Activated CD8-positive, alpha-beta T cell treated with anti-CD3 and anti-CD28 coated beads for 36 hours (primary cell): ENCODE results near the gene IRF2BP2. TPM values are rescaled to one million over a fixed set of nuclear protein-coding genes. Genes with fewer than 3 reads are reported as not detected.

Experiments used
- ATAC-seq: fragments of 200-7000 bp; cut with Tn5 transposase; one replicate; pipeline ENCODE4 v1.10.0; 2021; ENCODE audit warnings: mild to moderate bottlenecking, moderate library complexity
- CTCF ChIA-PET: fragments of 350-600 bp; sonication (Branson Sonifier 250); formaldehyde crosslinking; loops from one replicate; lab custom pipeline; 2021; ENCODE audit warnings: antibody characterized with exemption; lab: Charles Lee
- POLR2A ChIA-PET: fragments of 350-600 bp; sonication (Branson Sonifier 250); formaldehyde crosslinking; loops from one replicate; lab custom pipeline; 2021; ENCODE audit warnings: antibody characterized with exemption; lab: Charles Lee
- DNase-seq: peaks from one replicate; pipeline ENCODE4 v3.0.0-alpha.2; 2020
- H3K27ac Mint-ChIP-seq: one replicate; pipeline ENCODE4 v1.8.0; 2021; ENCODE audit warnings: mild to moderate bottlenecking, mixed read lengths
- H3K27me3 Mint-ChIP-seq: one replicate; pipeline ENCODE4 v1.8.0; 2021; ENCODE audit warnings: mixed read lengths
- H3K36me3 Mint-ChIP-seq: one replicate; pipeline ENCODE4 v1.8.0; 2021; ENCODE audit warnings: low read depth, mixed read lengths
- H3K4me1 Mint-ChIP-seq: one replicate; pipeline ENCODE4 v1.8.0; 2021; ENCODE audit warnings: low read depth, mixed read lengths
- H3K4me3 Mint-ChIP-seq: one replicate; pipeline ENCODE4 v1.8.0; 2021; ENCODE audit warnings: mild to moderate bottlenecking, moderate library complexity, mixed read lengths
- H3K9me3 Mint-ChIP-seq: one replicate; pipeline ENCODE4 v1.8.0; 2021; ENCODE audit warnings: mixed read lengths
- intact Hi-C: fragments of 100-400 bp; cut with micrococcal nuclease; formaldehyde crosslinking; loops from one replicate; pipeline ENCODE4 v1.10.0; 2022
- total RNA-seq, 2 experiments: library from RNA; stranded (reverse); gene quantifications; one replicate each; pipeline ENCODE4 v1.2.3, GENCODE V29; 2021
- TF ChIP-seq, protein P1 (sequence below): fragments of 200-600 bp; IDR thresholded peaks from one replicate; pipeline ENCODE4 v1.8.0; 2022; ENCODE audit warnings: antibody characterized with exemption, mild to moderate bottlenecking

Gene IRF2BP2
- total RNA-seq, 2 experiments from 2014 or later: 148 to 155 TPM

DNA sequence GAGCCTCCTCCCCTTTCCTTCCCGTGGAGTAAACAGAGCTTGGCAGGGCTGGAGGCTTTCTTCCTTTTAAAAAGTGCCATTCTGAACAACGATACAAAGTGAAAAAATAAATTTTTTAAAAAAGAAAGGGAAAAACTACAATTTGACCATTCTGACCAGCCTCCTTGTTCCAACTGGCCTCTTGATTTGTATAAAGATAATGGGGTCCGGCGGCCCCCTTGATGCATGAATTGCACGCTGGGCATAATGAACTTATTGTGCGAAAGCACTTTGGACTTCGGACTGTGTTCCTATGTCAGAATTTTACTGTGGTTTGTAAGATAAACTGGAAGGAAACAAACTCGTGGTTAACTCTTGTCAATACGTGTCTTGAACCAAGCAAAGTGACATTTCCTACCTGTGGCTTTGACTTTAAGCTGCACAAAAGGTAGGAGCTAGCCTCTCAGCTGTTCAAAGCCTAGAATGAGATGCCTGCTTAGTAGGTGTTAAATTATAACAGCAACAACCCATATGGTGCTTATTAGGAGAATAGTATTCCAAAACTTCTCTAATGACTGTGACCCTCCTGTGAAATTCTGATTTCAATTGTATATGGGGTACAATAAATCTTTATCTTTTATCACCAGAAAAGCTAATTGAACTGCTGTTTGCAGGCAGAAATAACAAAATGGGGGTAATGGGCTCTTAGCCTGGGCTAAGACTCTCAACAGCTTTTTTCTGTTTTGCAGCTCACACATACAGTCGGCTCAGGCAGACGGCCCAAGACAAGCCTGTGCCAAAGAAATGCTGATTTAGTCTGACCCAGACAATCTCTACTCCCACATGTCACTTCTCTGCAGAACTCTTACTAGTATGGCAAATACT is 9.3 kb downstream of the IRF2BP2 start:
- peaks cover 55% of the 10 kb centered on the region for H3K4me1 Mint-ChIP-seq
- ChIA-PET CTCF (interaction anchor here (0.6 to 3.3 kb wide), 7 partner anchors 12 to 493 kb away, joined by 3 to 18 read pairs (median 5); no protein-coding TSS in a partner anchor), POLR2A (interaction anchor here (0.6 to 5.3 kb wide), 11 partner anchors 10 to 362 kb away, joined by 3 to 67 read pairs (median 3); partner anchors contain the start of gene IRF2BP2)
- no peaks in the 10 kb centered on the region for H3K9me3 Mint-ChIP-seq
- ATAC-seq (peak; percentile 17), DNase-seq (peak; percentile 24)
- TF ChIP-seq, protein P1, sequence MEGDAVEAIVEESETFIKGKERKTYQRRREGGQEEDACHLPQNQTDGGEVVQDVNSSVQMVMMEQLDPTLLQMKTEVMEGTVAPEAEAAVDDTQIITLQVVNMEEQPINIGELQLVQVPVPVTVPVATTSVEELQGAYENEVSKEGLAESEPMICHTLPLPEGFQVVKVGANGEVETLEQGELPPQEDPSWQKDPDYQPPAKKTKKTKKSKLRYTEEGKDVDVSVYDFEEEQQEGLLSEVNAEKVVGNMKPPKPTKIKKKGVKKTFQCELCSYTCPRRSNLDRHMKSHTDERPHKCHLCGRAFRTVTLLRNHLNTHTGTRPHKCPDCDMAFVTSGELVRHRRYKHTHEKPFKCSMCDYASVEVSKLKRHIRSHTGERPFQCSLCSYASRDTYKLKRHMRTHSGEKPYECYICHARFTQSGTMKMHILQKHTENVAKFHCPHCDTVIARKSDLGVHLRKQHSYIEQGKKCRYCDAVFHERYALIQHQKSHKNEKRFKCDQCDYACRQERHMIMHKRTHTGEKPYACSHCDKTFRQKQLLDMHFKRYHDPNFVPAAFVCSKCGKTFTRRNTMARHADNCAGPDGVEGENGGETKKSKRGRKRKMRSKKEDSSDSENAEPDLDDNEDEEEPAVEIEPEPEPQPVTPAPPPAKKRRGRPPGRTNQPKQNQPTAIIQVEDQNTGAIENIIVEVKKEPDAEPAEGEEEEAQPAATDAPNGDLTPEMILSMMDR: no peak
- no peaks in the 10 kb centered on the region for H3K27me3 Mint-ChIP-seq
- intact Hi-C loops: no loop called here
- peak overlapping the region; percentile 98 for H3K27ac Mint-ChIP-seq
- peaks cover 36% of the 10 kb centered on the region for H3K36me3 Mint-ChIP-seq
- H3K4me3 Mint-ChIP-seq: peak overlapping the region; percentile 87

DNA sequence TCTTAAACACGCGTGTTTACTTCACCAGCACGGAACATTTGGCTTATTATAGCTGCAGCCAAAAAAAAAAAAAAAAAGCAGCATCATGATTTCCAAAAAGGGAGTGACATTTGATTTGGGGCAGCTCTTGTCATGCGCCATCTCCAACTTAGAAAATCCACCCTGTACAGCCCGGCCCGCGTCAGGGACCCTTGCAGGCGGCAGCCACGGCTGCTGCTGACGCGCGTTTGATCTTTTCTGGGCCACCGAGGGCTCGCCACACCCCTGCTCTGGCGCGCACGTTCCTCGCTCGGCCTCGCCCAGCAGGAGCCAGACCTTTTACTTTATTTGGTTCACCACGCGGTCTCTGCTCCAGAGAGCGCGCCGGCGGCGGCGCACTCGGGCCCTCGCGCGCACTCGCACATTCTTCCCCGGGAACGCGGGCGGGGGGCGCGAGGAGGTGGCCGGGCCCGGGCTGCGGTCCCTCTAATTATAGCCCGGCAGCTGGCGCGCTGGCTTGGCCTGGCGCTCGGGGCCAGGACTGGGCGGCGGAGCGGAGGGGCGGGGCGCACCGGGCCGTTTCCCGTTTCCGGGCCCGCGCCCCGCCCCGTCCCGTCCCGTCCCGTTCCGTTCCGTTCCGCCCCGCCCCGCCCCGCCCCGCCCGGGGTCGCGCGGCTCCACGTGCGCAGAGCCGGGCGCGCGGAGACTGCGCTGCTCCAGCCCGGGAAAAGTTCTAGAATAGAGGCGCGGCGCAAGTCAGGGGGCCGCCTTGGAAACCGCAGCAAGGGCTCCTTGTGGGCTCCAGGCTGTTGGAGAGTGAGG is 10.2 kb downstream of the IRF2BP2 start:
- Mint-ChIP-seq H3K4me1 (peaks cover 53% of the 10 kb centered on the region), H3K9me3 (no peaks in the 10 kb centered on the region), H3K36me3 (peaks cover 29% of the 10 kb centered on the region), H3K27ac (peak overlapping the region; percentile 98), H3K27me3 (no peaks in the 10 kb centered on the region), H3K4me3 (peak overlapping the region; percentile 87)
- ATAC-seq (peak; percentile 77), DNase-seq (peak; percentile 86)
- TF ChIP-seq, protein P1: no peak
- intact Hi-C loops: loop anchor here (2.0 kb wide), 1 partner anchor 99 kb away; no protein-coding TSS in a partner anchor
- ChIA-PET CTCF (interaction anchor here (0.6 to 3.3 kb wide), 9 partner anchors 13 to 484 kb away, joined by 3 to 18 read pairs (median 5); no protein-coding TSS in a partner anchor), POLR2A (interaction anchor here (0.6 to 5.3 kb wide), 12 partner anchors 9 to 124 kb away, joined by 3 to 67 read pairs (median 3); partner anchors contain the start of gene IRF2BP2)

DNA sequence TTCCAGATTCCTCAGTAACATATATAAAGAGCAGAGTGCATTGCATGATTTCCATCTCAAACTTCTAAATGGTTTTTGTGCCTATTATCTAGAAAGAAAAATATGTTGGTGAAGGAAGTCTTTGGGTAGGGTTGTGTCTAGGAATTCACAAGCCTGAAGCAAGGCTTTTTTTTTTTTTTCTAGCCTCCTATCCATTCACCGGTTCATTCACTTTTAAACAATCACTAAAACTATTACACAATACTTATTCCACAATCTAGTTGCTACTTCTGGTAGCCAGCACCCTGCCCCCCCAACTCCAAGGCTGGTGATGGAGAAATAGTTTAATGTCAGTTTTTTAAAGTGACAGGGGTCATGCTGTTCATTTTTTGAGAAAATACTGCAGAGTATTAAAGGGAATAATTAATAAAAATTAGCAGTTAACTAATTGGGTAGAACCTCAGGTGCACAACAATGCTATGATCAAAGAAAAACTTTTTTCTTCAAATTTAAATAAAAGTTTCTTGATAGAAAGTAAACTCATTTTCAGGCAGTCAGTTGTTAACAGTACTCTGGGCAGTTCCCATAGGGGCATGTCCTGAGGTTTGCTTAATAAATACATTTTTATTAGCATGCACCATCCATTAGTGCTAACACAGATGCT is 10.9 kb downstream of the IRF2BP2 start:
- DNase-seq (no peak), ATAC-seq (no peak)
- Mint-ChIP-seq H3K9me3 (no peaks in the 10 kb centered on the region), H3K27me3 (no peaks in the 10 kb centered on the region), H3K4me3 (peak overlapping the region; percentile 87), H3K27ac (peak overlapping the region; percentile 95), H3K4me1 (peaks cover 59% of the 10 kb centered on the region), H3K36me3 (peaks cover 21% of the 10 kb centered on the region)
- TF ChIP-seq, protein P1: no peak
- POLR2A ChIA-PET: interaction anchor here (0.9 to 5.3 kb wide), 8 partner anchors 8 to 112 kb away, joined by 3 to 67 read pairs (median 4); partner anchors contain the start of gene IRF2BP2
- CTCF ChIA-PET: interaction anchor here (0.9 to 3.3 kb wide), 6 partner anchors 99 to 484 kb away, joined by 3 to 18 read pairs (median 6); no protein-coding TSS in a partner anchor
- intact Hi-C loops: loop anchor here (2.0 kb wide), 1 partner anchor 98 kb away; no protein-coding TSS in a partner anchor

DNA sequence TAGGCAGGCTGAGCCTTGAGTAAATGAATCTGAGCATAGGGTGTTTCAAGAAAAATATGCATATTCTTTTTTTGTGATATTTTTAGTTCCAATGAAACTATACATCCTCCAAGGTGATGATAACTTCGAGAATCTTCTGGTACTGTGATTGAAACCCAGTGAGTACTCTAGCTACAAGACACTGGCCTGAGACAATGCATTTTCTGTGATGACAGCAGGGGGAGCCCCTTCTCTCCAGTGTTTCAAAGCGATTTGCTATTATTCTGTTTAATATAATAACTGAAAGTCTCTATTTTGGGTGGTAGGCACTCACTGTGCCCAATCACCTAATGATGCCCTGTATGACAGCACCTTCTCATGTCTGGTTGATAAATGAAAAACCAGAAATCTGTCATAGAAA is 12.1 kb downstream of the IRF2BP2 start:
- no peaks in the 10 kb centered on the region for H3K27me3 Mint-ChIP-seq
- peaks cover 15% of the 10 kb centered on the region for H3K36me3 Mint-ChIP-seq
- H3K27ac Mint-ChIP-seq: no peak overlapping the region
- POLR2A ChIA-PET: interaction anchor here (1.4 to 5.3 kb wide), 2 partner anchors 13 to 68 kb away, joined by 3 to 67 read pairs; partner anchors contain the start of gene IRF2BP2
- no peaks in the 10 kb centered on the region for H3K9me3 Mint-ChIP-seq
- H3K4me3 Mint-ChIP-seq: no peak overlapping the region
- DNase-seq (peak; percentile 73), ATAC-seq (peak; percentile 9)
- TF ChIP-seq, protein P1: peak; percentile 49
- peaks cover 57% of the 10 kb centered on the region for H3K4me1 Mint-ChIP-seq
- CTCF ChIA-PET: interaction anchor here (0.7 to 3.2 kb wide), 5 partner anchors 97 to 486 kb away, joined by 3 to 16 read pairs (median 3); no protein-coding TSS in a partner anchor
- intact Hi-C loops: loop anchor here (2.0 kb wide), 1 partner anchor 97 kb away; no protein-coding TSS in a partner anchor
